WTC11 (cell line): ENCODE data around the gene WWC1. TPM values are rescaled to one million over a fixed set of nuclear protein-coding genes. Genes with fewer than 3 reads are reported as not detected.

Experiments
- ATAC-seq: fragments of 200-7000 bp; cut with Tn5 transposase; 2 replicates; pipeline ENCODE4 v1.10.0; 2021; ENCODE audit warnings: mild to moderate bottlenecking, moderate library complexity
- CTCF ChIA-PET: fragments of 300-600 bp; sonication (Branson Sonifier 250); formaldehyde crosslinking; loops from one replicate; lab custom pipeline; 2021; ENCODE audit warnings: antibody characterized with exemption; lab: Charles Lee
- POLR2A ChIA-PET: fragments of 350-600 bp; sonication (Branson Sonifier 250); formaldehyde crosslinking; loops from one replicate; lab custom pipeline; 2021; ENCODE audit warnings: antibody characterized with exemption; lab: Charles Lee
- DNase-seq: peaks from one replicate; pipeline ENCODE4 v3.0.0; 2021; ENCODE audit warnings: low spot score
- H3K27ac Mint-ChIP-seq: 2 replicates; pipeline ENCODE4 v1.8.0; 2021; ENCODE audit warnings: mixed read lengths
- H3K27me3 Mint-ChIP-seq: 2 replicates; pipeline ENCODE4 v1.8.0; 2021; ENCODE audit warnings: low read depth, mild to moderate bottlenecking, moderate library complexity, mixed read lengths
- H3K36me3 Mint-ChIP-seq: 2 replicates; pipeline ENCODE4 v1.8.0; 2021; ENCODE audit warnings: mixed read lengths
- H3K4me1 Mint-ChIP-seq: 2 replicates; pipeline ENCODE4 v1.8.0; 2022; ENCODE audit warnings: mixed read lengths
- H3K4me3 Mint-ChIP-seq: 2 replicates; pipeline ENCODE4 v1.8.0; 2021; ENCODE audit warnings: mild to moderate bottlenecking, moderate library complexity, mixed read lengths
- H3K9me3 Mint-ChIP-seq: 2 replicates; pipeline ENCODE4 v1.8.0; 2021; ENCODE audit warnings: mixed read lengths
- ATF1 ChIP-seq: sonication (generic); formaldehyde crosslinking; IDR thresholded peaks from 2 replicates; pipeline ENCODE4 v1.8.1; 2023; ENCODE audit warnings: mild to moderate bottlenecking, moderate library complexity, missing genetic modification reagents
- E2F4 ChIP-seq: sonication (generic); formaldehyde crosslinking; IDR thresholded peaks from 2 replicates; pipeline ENCODE4 v1.8.1; 2022; ENCODE audit warnings: low read depth, mild to moderate bottlenecking, moderate library complexity, missing genetic modification reagents, borderline replicate concordance
- ESRRA ChIP-seq: sonication (generic); formaldehyde crosslinking; IDR thresholded peaks from 2 replicates; pipeline ENCODE4 v1.8.1; 2022; ENCODE audit warnings: mild to moderate bottlenecking, missing genetic modification reagents, borderline replicate concordance
- FOXP4 ChIP-seq: sonication (generic); formaldehyde crosslinking; IDR thresholded peaks from 2 replicates; pipeline ENCODE4 v1.8.0; 2022; ENCODE audit warnings: mild to moderate bottlenecking, missing genetic modification reagents
- GABPB1 ChIP-seq: sonication (generic); formaldehyde crosslinking; IDR thresholded peaks from 2 replicates; pipeline ENCODE4 v1.8.1; 2023; ENCODE audit warnings: mild to moderate bottlenecking, missing genetic modification reagents
- HMGA2 ChIP-seq: fragments of 250-450 bp; sonication (Bioruptor Pico); IDR thresholded peaks from 2 replicates; pipeline ENCODE4 v1.4.0; 2021; ENCODE audit warnings: mild to moderate bottlenecking, moderate library complexity
- MAX ChIP-seq: sonication (generic); formaldehyde crosslinking; IDR thresholded peaks from 2 replicates; pipeline ENCODE4 v1.8.0; 2022; ENCODE audit warnings: mild to moderate bottlenecking, missing genetic modification reagents
- MYBL2 ChIP-seq: sonication (generic); formaldehyde crosslinking; IDR thresholded peaks from 2 replicates; pipeline ENCODE4 v1.8.1; 2023; ENCODE audit warnings: mild to moderate bottlenecking, moderate library complexity, missing genetic modification reagents
- NFE2L1 ChIP-seq: sonication (generic); formaldehyde crosslinking; IDR thresholded peaks from 2 replicates; pipeline ENCODE4 v1.8.1; 2023; ENCODE audit warnings: missing genetic modification reagents
- OVOL2 ChIP-seq: fragments of 250-450 bp; sonication (Bioruptor Pico); IDR thresholded peaks from 2 replicates; pipeline ENCODE4 v1.9.0; 2021; ENCODE audit warnings: mild to moderate bottlenecking, borderline replicate concordance
- PREB ChIP-seq: sonication (generic); formaldehyde crosslinking; IDR thresholded peaks from 2 replicates; pipeline ENCODE4 v1.8.1; 2022; ENCODE audit warnings: mild to moderate bottlenecking, missing genetic modification reagents, moderate library complexity, borderline replicate concordance
- ZNF121 ChIP-seq: sonication (generic); formaldehyde crosslinking; IDR thresholded peaks from 2 replicates; pipeline ENCODE4 v1.8.0; 2023; ENCODE audit warnings: missing genetic modification reagents
- ZNF219 ChIP-seq: sonication (generic); formaldehyde crosslinking; IDR thresholded peaks from 2 replicates; pipeline ENCODE4 v1.8.0; 2023; ENCODE audit warnings: missing genetic modification reagents, mild to moderate bottlenecking, borderline replicate concordance
- total RNA-seq: library from RNA; stranded (reverse); gene quantifications from 3 replicates; pipeline ENCODE4 v1.2.3, GENCODE V29; 2021
- TF ChIP-seq, protein P1 (sequence below): fragments of 250-450 bp; sonication (Bioruptor Pico); IDR thresholded peaks from 2 replicates; pipeline ENCODE4 v2.1.2; 2022; ENCODE audit warnings: mild to moderate bottlenecking, moderate library complexity
- TF ChIP-seq, protein P2 (sequence below): fragments of 250-450 bp; sonication (Bioruptor Pico); IDR thresholded peaks from 2 replicates; pipeline ENCODE4 v1.8.0; 2021; ENCODE audit warnings: mild to moderate bottlenecking
- TF ChIP-seq, protein P3 (sequence below): sonication (generic); formaldehyde crosslinking; IDR thresholded peaks from 2 replicates; pipeline ENCODE4 v1.8.0; 2022; ENCODE audit warnings: mild to moderate bottlenecking, missing genetic modification reagents
- TF ChIP-seq, protein P4 (sequence below): sonication (generic); formaldehyde crosslinking; IDR thresholded peaks from 2 replicates; pipeline ENCODE4 v1.8.1; 2023; ENCODE audit warnings: mild to moderate bottlenecking, missing genetic modification reagents
- TF ChIP-seq, protein P5 (sequence below): sonication (generic); formaldehyde crosslinking; conservative IDR thresholded peaks from 2 replicates; pipeline ENCODE4 v1.8.1; 2022; ENCODE audit warnings: mild to moderate bottlenecking, missing genetic modification reagents
- TF ChIP-seq, protein P6 (sequence below): sonication (generic); formaldehyde crosslinking; conservative IDR thresholded peaks from 2 replicates; pipeline ENCODE4 v1.8.1; 2023; ENCODE audit warnings: mild to moderate bottlenecking, low read depth, missing genetic modification reagents, moderate library complexity

The WWC1 gene
- total RNA-seq, 1 experiment from 2014 or later, result 48.4 TPM

- Mint-ChIP-seq H3K27me3 (no peaks in the 10 kb centered on the region), H3K4me3 (no peak overlapping the region), H3K27ac (no peak overlapping the region), H3K4me1 (no peaks in the 10 kb centered on the region), H3K36me3 (peaks cover 34% of the 10 kb centered on the region), H3K9me3 (no peaks in the 10 kb centered on the region)
- no peak for ATAC-seq
- POLR2A ChIA-PET, result no interaction called here
- TF ChIP-seq ZNF219 (no peak), OVOL2 (no peak), ESRRA (CRISPR knock-in tag) (no peak), FOXP4 (CRISPR knock-in tag) (no peak), GABPB1 (no peak), PREB (no peak), ATF1 (CRISPR knock-in tag) (no peak), MAX (CRISPR knock-in tag) (no peak), HMGA2 (CRISPR knock-in tag) (no peak), ZNF121 (CRISPR knock-in tag) (no peak), MYBL2 (CRISPR knock-in tag) (no peak)
- TF ChIP-seq, protein P1, sequence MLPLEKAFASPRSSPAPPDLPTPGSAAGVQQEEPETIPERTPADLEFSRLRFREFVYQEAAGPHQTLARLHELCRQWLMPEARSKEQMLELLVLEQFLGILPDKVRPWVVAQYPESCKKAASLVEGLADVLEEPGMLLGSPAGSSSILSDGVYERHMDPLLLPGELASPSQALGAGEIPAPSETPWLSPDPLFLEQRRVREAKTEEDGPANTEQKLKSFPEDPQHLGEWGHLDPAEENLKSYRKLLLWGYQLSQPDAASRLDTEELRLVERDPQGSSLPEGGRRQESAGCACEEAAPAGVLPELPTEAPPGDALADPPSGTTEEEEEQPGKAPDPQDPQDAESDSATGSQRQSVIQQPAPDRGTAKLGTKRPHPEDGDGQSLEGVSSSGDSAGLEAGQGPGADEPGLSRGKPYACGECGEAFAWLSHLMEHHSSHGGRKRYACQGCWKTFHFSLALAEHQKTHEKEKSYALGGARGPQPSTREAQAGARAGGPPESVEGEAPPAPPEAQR (CRISPR knock-in tag), result no peak
- TF ChIP-seq, protein P2, sequence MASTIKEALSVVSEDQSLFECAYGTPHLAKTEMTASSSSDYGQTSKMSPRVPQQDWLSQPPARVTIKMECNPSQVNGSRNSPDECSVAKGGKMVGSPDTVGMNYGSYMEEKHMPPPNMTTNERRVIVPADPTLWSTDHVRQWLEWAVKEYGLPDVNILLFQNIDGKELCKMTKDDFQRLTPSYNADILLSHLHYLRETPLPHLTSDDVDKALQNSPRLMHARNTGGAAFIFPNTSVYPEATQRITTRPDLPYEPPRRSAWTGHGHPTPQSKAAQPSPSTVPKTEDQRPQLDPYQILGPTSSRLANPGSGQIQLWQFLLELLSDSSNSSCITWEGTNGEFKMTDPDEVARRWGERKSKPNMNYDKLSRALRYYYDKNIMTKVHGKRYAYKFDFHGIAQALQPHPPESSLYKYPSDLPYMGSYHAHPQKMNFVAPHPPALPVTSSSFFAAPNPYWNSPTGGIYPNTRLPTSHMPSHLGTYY (CRISPR knock-in tag), result no peak
- TF ChIP-seq, protein P3, sequence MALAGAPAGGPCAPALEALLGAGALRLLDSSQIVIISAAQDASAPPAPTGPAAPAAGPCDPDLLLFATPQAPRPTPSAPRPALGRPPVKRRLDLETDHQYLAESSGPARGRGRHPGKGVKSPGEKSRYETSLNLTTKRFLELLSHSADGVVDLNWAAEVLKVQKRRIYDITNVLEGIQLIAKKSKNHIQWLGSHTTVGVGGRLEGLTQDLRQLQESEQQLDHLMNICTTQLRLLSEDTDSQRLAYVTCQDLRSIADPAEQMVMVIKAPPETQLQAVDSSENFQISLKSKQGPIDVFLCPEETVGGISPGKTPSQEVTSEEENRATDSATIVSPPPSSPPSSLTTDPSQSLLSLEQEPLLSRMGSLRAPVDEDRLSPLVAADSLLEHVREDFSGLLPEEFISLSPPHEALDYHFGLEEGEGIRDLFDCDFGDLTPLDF (CRISPR knock-in tag), result no peak
- TF ChIP-seq, protein P4, sequence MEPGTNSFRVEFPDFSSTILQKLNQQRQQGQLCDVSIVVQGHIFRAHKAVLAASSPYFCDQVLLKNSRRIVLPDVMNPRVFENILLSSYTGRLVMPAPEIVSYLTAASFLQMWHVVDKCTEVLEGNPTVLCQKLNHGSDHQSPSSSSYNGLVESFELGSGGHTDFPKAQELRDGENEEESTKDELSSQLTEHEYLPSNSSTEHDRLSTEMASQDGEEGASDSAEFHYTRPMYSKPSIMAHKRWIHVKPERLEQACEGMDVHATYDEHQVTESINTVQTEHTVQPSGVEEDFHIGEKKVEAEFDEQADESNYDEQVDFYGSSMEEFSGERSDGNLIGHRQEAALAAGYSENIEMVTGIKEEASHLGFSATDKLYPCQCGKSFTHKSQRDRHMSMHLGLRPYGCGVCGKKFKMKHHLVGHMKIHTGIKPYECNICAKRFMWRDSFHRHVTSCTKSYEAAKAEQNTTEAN, result no peak
- DNase-seq, result no peak
- CTCF ChIA-PET, result no interaction called here
These were observed 135.4 kb downstream of the WWC1 start for GRCh38 chr5:168426864-168427172.

DNA sequence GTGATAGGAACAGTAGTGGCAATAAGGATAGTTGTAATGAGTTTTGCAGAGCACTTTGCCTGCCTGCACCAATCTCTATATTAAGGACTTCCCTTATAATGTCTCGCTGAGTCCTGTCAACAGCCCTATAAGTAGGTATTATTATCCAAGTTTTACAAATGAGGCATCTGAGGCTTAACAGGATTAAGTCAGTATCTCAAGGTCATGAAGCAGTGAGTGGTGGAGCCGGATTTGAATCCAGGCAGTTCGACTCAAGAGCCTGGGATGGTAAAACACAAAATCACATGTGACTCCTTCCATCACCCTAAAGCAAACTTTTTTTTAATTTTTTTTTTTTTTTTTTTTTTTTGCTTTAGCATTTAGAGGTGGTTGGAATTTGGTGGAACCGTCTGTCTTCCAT, 135.8 kb downstream of the WWC1 start:
- no peak overlapping the region for H3K4me3 Mint-ChIP-seq
- no peaks in the 10 kb centered on the region for H3K27me3 Mint-ChIP-seq
- DNase-seq, result no peak
- H3K9me3 Mint-ChIP-seq, result no peaks in the 10 kb centered on the region
- POLR2A ChIA-PET, result no interaction called here
- no peaks in the 10 kb centered on the region for H3K4me1 Mint-ChIP-seq
- H3K27ac Mint-ChIP-seq, result no peak overlapping the region
- H3K36me3 Mint-ChIP-seq, result peaks cover 34% of the 10 kb centered on the region
- no peak for ATAC-seq
- CTCF ChIA-PET, result no interaction called here
- no peak for TF ChIP-seq E2F4
- TF ChIP-seq, protein P5, sequence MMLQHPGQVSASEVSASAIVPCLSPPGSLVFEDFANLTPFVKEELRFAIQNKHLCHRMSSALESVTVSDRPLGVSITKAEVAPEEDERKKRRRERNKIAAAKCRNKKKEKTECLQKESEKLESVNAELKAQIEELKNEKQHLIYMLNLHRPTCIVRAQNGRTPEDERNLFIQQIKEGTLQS (CRISPR knock-in tag), result no peak
- TF ChIP-seq, protein P6, sequence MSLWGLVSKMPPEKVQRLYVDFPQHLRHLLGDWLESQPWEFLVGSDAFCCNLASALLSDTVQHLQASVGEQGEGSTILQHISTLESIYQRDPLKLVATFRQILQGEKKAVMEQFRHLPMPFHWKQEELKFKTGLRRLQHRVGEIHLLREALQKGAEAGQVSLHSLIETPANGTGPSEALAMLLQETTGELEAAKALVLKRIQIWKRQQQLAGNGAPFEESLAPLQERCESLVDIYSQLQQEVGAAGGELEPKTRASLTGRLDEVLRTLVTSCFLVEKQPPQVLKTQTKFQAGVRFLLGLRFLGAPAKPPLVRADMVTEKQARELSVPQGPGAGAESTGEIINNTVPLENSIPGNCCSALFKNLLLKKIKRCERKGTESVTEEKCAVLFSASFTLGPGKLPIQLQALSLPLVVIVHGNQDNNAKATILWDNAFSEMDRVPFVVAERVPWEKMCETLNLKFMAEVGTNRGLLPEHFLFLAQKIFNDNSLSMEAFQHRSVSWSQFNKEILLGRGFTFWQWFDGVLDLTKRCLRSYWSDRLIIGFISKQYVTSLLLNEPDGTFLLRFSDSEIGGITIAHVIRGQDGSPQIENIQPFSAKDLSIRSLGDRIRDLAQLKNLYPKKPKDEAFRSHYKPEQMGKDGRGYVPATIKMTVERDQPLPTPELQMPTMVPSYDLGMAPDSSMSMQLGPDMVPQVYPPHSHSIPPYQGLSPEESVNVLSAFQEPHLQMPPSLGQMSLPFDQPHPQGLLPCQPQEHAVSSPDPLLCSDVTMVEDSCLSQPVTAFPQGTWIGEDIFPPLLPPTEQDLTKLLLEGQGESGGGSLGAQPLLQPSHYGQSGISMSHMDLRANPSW (CRISPR knock-in tag), result no peak
- no peak for TF ChIP-seq NFE2L1 (CRISPR knock-in tag)
- TF ChIP-seq, all 79 proteins: peak for 0
